IMR-90 (cell line): Measurements from ENCODE around the gene SBK3. TPM values are rescaled to one million over a fixed set of nuclear protein-coding genes. Genes with fewer than 3 reads are reported as not detected.
A peak's percentile ranks its signal among the peaks of the same experiment; 100 is the strongest.

Source experiments
- ATAC-seq: fragments of 200-7000 bp; cut with Tn5 transposase; 2 replicates; pipeline ENCODE4 v1.9.1; 2020; ENCODE audit warnings: low read depth, mild to moderate bottlenecking, moderate library complexity
- BruUV-seq: library from RNA; stranded (reverse); fragments of 400-500 nt; replicated peaks from 2 replicates; lab custom pipeline; 2021; lab: Mats Ljungman, UMichigan
- CTCF ChIA-PET: fragments of 300-600 bp; formaldehyde crosslinking; extraction: SDS; loops from one replicate; lab custom pipeline; 2021; ENCODE audit warnings: antibody characterized with exemption; lab: Yijun Ruan, JAX
- POLR2A ChIA-PET: fragments of 300-600 bp; sonication (Branson Sonifier 250); formaldehyde crosslinking; loops from one replicate; lab custom pipeline; 2022; ENCODE audit warnings: antibody characterized with exemption; ENCODE audit not compliant: unreplicated experiment; lab: Charles Lee
- DNase-seq: peaks from one replicate; pipeline ENCODE4 v3.0.0; 2013
- H2AFZ ChIP-seq: replicated peaks from 2 replicates; pipeline ENCODE3; 2013; ENCODE audit warnings: low read length, mild to moderate bottlenecking; ENCODE audit not compliant: poor library complexity
- H2AK5ac ChIP-seq: 2 replicates; pipeline ENCODE4 v1.6.1; 2013; ENCODE audit warnings: low read depth, low read length, inconsistent platforms
- H2AK9ac ChIP-seq: replicated peaks from 2 replicates; pipeline ENCODE3; 2013; ENCODE audit warnings: mild to moderate bottlenecking, low read depth, low read length, moderate library complexity; ENCODE audit not compliant: poor library complexity
- H2BK120ac ChIP-seq: 2 replicates; pipeline ENCODE4 v1.6.1; 2013; ENCODE audit warnings: low read depth, low read length, inconsistent platforms
- H2BK15ac ChIP-seq: 3 replicates; pipeline ENCODE4 v1.6.1; 2013; ENCODE audit warnings: low read depth, low read length, inconsistent platforms
- H2BK20ac ChIP-seq: 2 replicates; pipeline ENCODE4 v1.6.1; 2013; ENCODE audit warnings: low read depth, mild to moderate bottlenecking, inconsistent platforms, low read length, moderate library complexity
- H2BK5ac ChIP-seq: 2 replicates; pipeline ENCODE4 v1.6.1; 2013; ENCODE audit warnings: mild to moderate bottlenecking, low read depth, low read length, inconsistent platforms; ENCODE audit not compliant: poor library complexity, severe bottlenecking
- H3K14ac ChIP-seq: replicated peaks from 2 replicates; pipeline ENCODE4 v1.6.1; 2013; ENCODE audit warnings: low read depth, low read length, inconsistent platforms
- H3K18ac ChIP-seq: 2 replicates; pipeline ENCODE4 v1.6.1; 2013; ENCODE audit warnings: low read depth, low read length, control low read depth
- H3K23ac ChIP-seq: 2 replicates; pipeline ENCODE4 v1.6.1; 2013; ENCODE audit warnings: low read depth, low read length, inconsistent platforms
- H3K27ac ChIP-seq: 2 replicates; pipeline ENCODE4 v1.5.1; 2013; ENCODE audit warnings: mild to moderate bottlenecking, control low read depth, low read length; ENCODE audit not compliant: insufficient read depth
- H3K27me3 ChIP-seq: 2 replicates; pipeline ENCODE4 v1.6.1; 2013; ENCODE audit warnings: low read length; ENCODE audit not compliant: control insufficient read depth, insufficient read depth
- H3K36me3 ChIP-seq: 2 replicates; pipeline ENCODE4 v1.6.1; 2013; ENCODE audit warnings: low read length, mixed read lengths; ENCODE audit not compliant: control insufficient read depth, insufficient read depth
- H3K4ac ChIP-seq: 2 replicates; pipeline ENCODE4 v1.6.1; 2013; ENCODE audit warnings: low read depth, low read length, inconsistent platforms
- H3K4me1 ChIP-seq: 2 replicates; pipeline ENCODE4 v1.6.1; 2013; ENCODE audit warnings: low read length, mixed read lengths; ENCODE audit not compliant: control insufficient read depth, insufficient read depth
- H3K4me2 ChIP-seq: 2 replicates; pipeline ENCODE4 v1.6.1; 2013; ENCODE audit warnings: low read depth, mild to moderate bottlenecking, control low read depth, low read length, moderate library complexity
- H3K4me3 ChIP-seq: 2 replicates; pipeline ENCODE4 v1.5.1; 2013; ENCODE audit warnings: low read depth, mild to moderate bottlenecking, control low read depth, low read length, moderate library complexity; ENCODE audit not compliant: insufficient read depth
- H3K56ac ChIP-seq: 2 replicates; pipeline ENCODE4 v1.6.1; 2013; ENCODE audit warnings: low read length, inconsistent platforms; ENCODE audit not compliant: insufficient read depth; ENCODE audit errors: extremely low read depth
- H3K79me1 ChIP-seq, 2 experiments: 2 replicates each; pipeline ENCODE4 v1.6.1; 2013; ENCODE audit warnings: low read length in 2 of 2, inconsistent platforms in 1 of 2, low read depth in 1 of 2
- H3K9ac ChIP-seq: 2 replicates; pipeline ENCODE4 v1.6.1; 2013; ENCODE audit warnings: low read depth, low read length, control low read depth
- H3K9me1 ChIP-seq: 2 replicates; pipeline ENCODE4 v1.6.1; 2013; ENCODE audit warnings: low read length, inconsistent platforms; ENCODE audit not compliant: insufficient read depth
- H3K9me3 ChIP-seq: 2 replicates; pipeline ENCODE4 v1.6.1; 2013; ENCODE audit warnings: low read length; ENCODE audit not compliant: control insufficient read depth, insufficient read depth
- H4K20me1 ChIP-seq: 2 replicates; pipeline ENCODE4 v1.6.1; 2013; ENCODE audit warnings: low read length, inconsistent platforms; ENCODE audit not compliant: insufficient read depth
- H4K5ac ChIP-seq: 2 replicates; pipeline ENCODE4 v1.6.1; 2013; ENCODE audit warnings: mild to moderate bottlenecking, low read depth, low read length, control low read depth
- H4K8ac ChIP-seq, 2 experiments: 2 replicates each; pipeline ENCODE4 v1.6.1; 2013; ENCODE audit warnings: low read depth in 2 of 2, low read length in 2 of 2, control low read depth in 1 of 2, inconsistent platforms in 1 of 2
- H4K91ac ChIP-seq: 2 replicates; pipeline ENCODE4 v1.6.1; 2013; ENCODE audit warnings: low read depth, low read length, inconsistent platforms; ENCODE audit not compliant: insufficient read depth
- BHLHE40 ChIP-seq: fragments of 150-350 bp; IDR thresholded peaks from 2 replicates; pipeline ENCODE4 v1.6.1; 2016; ENCODE audit warnings: mild to moderate bottlenecking, low read depth, low read length
- CEBPB ChIP-seq: IDR thresholded peaks from 2 replicates; pipeline ENCODE4 v1.6.1; 2012; ENCODE audit warnings: low read depth, low read length, improper control_type of control experiment
- CHD1 ChIP-seq: IDR thresholded peaks from 2 replicates; pipeline ENCODE4 v1.6.1; 2012; ENCODE audit warnings: low read depth, low read length, improper control_type of control experiment
- MAFK ChIP-seq: IDR thresholded peaks from 2 replicates; pipeline ENCODE4 v1.6.1; 2012; ENCODE audit warnings: low read depth, low read length, improper control_type of control experiment
- MAZ ChIP-seq: IDR thresholded peaks from 2 replicates; pipeline ENCODE4 v1.6.1; 2012; ENCODE audit warnings: low read depth, mild to moderate bottlenecking, low read length, improper control_type of control experiment, moderate library complexity, borderline replicate concordance
- MXI1 ChIP-seq: IDR thresholded peaks from 2 replicates; pipeline ENCODE4 v1.6.1; 2012; ENCODE audit warnings: low read depth, mild to moderate bottlenecking, low read length, moderate library complexity, borderline replicate concordance
- NFE2L2 ChIP-seq: fragments of 150-350 bp; IDR thresholded peaks from 2 replicates; pipeline ENCODE4 v1.6.1; 2016; ENCODE audit warnings: low read depth, mild to moderate bottlenecking, low read length
- POLR2A ChIP-seq: IDR thresholded peaks from 2 replicates; pipeline ENCODE4 v1.6.1; 2012; ENCODE audit warnings: mild to moderate bottlenecking, low read depth, low read length
- RAD21 ChIP-seq: IDR thresholded peaks from 2 replicates; pipeline ENCODE4 v1.6.1; 2012; ENCODE audit warnings: low read length, improper control_type of control experiment
- RFX5 ChIP-seq: IDR thresholded peaks from 2 replicates; pipeline ENCODE4 v1.8.0; 2012; ENCODE audit warnings: low read depth, mild to moderate bottlenecking, low read length, moderate library complexity
- SMC3 ChIP-seq: fragments of 150-350 bp; IDR thresholded peaks from 2 replicates; pipeline ENCODE4 v1.6.1; 2016; ENCODE audit warnings: low read depth, mild to moderate bottlenecking, antibody characterized with exemption, low read length, moderate library complexity
- WGBS, 2 experiments: methylation state at CpG; one replicate each; pipeline versions ENCODE4 v1.1.5 to v1.1.7; 2013; ENCODE audit warnings: missing lambda C conversion rate in 2 of 2; ENCODE audit not compliant: insufficient read length in 1 of 2; ENCODE audit errors: extremely low coverage in 2 of 2; 5-methylcytosine and 5-hydroxymethylcytosine counted together
- dilution Hi-C: fragments of 300-500 bp; cut with HindIII; formaldehyde crosslinking; loops from one replicate; pipeline ENCODE4 v1.14.3; 2018; ENCODE audit warnings: low sequenced_read_pairs; ENCODE audit not compliant: unreplicated experiment
- in situ Hi-C: fragments of 300-500 bp; cut with MboI; formaldehyde crosslinking; loops from 3 replicates; pipeline ENCODE4 v1.14.3; 2019; ENCODE audit warnings: low sequenced_read_pairs, inconsistent platforms, mixed read lengths
- intact Hi-C: fragments of 100-400 bp; cut with micrococcal nuclease; formaldehyde crosslinking; loops from 2 replicates; pipeline ENCODE4 v1.10.0; 2022
- polyA plus RNA-seq, 3 experiments: library from polyadenylated mRNA; depleted of rRNA; stranded (reverse); fragments of >200 nt; gene quantifications; 2 replicates each; pipeline ENCODE4 v1.2.3, GENCODE V29; 2012; ENCODE audit warnings: low replicate concordance in 1 of 3
- total RNA-seq: library from RNA; depleted of rRNA; stranded (reverse); fragments of >200 nt; gene quantifications from 2 replicates; pipeline ENCODE4 v1.2.3, GENCODE V29; 2012
- TF ChIP-seq, protein P1 (sequence below): fragments of 150-350 bp; IDR thresholded peaks from 2 replicates; pipeline ENCODE4 v1.6.1; 2017; ENCODE audit warnings: mild to moderate bottlenecking, antibody characterized with exemption, low read length, low read depth
- TF ChIP-seq, protein P2 (sequence below): fragments of 150-350 bp; IDR thresholded peaks from 2 replicates; pipeline ENCODE4 v1.6.1; 2016; ENCODE audit warnings: low read depth, mild to moderate bottlenecking, low read length, moderate library complexity, borderline replicate concordance
- TF ChIP-seq, protein P3 (sequence below): conservative IDR thresholded peaks from 2 replicates; pipeline ENCODE4 v1.5.1; 2012; ENCODE audit warnings: mild to moderate bottlenecking, low read depth, low read length, improper control_type of control experiment

SBK3 gene
- total and polyA plus RNA-seq, 2 of the 4 experiments (the other 2 are of a cell fraction) = 0.05 to 0.18 TPM

DNA sequence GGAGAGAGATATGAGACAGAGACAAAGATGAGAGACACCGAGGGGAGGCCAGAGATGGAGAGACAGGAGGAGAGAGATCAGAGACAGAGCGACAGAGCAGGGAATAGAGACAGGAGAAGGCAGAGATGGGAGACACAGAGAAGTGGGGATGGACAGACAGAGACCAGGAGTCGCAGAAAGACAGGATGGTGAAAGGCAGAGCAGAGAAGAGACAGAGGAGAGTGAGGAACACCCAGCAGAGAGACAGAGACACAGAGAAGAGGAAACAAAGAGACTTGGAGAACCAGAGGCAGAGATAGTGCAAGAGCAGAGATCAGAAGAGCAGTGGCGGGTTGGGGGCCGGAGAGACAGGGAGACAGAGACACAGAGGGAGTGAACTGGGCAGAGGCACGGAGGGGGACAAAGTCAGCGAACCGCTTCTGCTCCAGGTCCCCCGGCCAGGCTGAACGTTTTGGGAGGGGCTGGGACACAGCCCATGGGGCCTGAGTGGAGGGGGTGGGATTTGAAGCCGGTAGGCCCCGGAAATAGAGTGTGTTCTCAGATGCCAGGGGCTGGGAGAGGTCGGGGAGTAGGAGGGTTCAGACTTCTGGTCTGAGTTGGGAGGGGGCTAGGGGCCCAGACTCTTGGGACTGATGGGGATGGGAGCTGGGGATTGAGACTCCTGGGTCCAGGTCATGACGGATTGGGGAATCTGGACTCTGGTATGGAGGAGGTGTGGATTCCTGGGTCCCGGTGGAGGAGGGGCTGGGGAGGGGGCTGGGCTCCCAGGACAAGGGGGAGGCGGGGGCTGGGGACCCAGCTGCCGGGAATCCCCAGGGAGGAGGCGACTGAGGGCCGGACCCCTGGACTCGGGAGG is 34.7 kb upstream of the SBK3 start:
- CTCF ChIA-PET = no interaction called here
- BruUV-seq = TSS peak; percentile 72

More for the DNA sequence above, 34.7 kb upstream of the SBK3 start:
- H3K9me1 ChIP-seq = peaks cover 7% of the 10 kb centered on the region
- H3K18ac ChIP-seq = peak overlapping the region; percentile 80
- peaks cover 8 to 26% of the 10 kb centered on the region in 2 experiments for H3K79me1 ChIP-seq
- no peak overlapping the region for H2BK20ac ChIP-seq
- H4K20me1 ChIP-seq = no peaks in the 10 kb centered on the region; the same call in 1 of the 2 replicates
- H4K8ac ChIP-seq = peak overlapping the region; percentile 95 to 97
- H3K4me1 ChIP-seq = peaks cover 4% of the 10 kb centered on the region; the same call in 1 of the 2 replicates
- peak overlapping the region; percentile 88 for H2AFZ ChIP-seq
- peak overlapping the region; percentile 99 for H3K27ac ChIP-seq
- H3K27me3 ChIP-seq = no peaks in the 10 kb centered on the region
- H3K9me3 ChIP-seq = no peaks in the 10 kb centered on the region
- in situ Hi-C loops = no loop called here
- no peak overlapping the region for H2BK120ac ChIP-seq
- H4K91ac ChIP-seq = peak overlapping the region; percentile 88
- DNase-seq (peak; percentile 41), ATAC-seq (peak; percentile 64)
- peak overlapping the region; percentile 98 for H3K4me2 ChIP-seq
- TF ChIP-seq CHD1 (no peak), SMC3 (no peak), NFE2L2 (no peak), RAD21 (no peak), MXI1 (no peak), MAFK (no peak), BHLHE40 (no peak), CEBPB (no peak), POLR2A (no peak), RFX5 (no peak), MAZ (no peak)
- TF ChIP-seq, protein P1, sequence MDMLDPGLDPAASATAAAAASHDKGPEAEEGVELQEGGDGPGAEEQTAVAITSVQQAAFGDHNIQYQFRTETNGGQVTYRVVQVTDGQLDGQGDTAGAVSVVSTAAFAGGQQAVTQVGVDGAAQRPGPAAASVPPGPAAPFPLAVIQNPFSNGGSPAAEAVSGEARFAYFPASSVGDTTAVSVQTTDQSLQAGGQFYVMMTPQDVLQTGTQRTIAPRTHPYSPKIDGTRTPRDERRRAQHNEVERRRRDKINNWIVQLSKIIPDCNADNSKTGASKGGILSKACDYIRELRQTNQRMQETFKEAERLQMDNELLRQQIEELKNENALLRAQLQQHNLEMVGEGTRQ = no peak
- TF ChIP-seq, protein P2, sequence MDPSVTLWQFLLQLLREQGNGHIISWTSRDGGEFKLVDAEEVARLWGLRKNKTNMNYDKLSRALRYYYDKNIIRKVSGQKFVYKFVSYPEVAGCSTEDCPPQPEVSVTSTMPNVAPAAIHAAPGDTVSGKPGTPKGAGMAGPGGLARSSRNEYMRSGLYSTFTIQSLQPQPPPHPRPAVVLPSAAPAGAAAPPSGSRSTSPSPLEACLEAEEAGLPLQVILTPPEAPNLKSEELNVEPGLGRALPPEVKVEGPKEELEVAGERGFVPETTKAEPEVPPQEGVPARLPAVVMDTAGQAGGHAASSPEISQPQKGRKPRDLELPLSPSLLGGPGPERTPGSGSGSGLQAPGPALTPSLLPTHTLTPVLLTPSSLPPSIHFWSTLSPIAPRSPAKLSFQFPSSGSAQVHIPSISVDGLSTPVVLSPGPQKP = no peak
- TF ChIP-seq, protein P3, sequence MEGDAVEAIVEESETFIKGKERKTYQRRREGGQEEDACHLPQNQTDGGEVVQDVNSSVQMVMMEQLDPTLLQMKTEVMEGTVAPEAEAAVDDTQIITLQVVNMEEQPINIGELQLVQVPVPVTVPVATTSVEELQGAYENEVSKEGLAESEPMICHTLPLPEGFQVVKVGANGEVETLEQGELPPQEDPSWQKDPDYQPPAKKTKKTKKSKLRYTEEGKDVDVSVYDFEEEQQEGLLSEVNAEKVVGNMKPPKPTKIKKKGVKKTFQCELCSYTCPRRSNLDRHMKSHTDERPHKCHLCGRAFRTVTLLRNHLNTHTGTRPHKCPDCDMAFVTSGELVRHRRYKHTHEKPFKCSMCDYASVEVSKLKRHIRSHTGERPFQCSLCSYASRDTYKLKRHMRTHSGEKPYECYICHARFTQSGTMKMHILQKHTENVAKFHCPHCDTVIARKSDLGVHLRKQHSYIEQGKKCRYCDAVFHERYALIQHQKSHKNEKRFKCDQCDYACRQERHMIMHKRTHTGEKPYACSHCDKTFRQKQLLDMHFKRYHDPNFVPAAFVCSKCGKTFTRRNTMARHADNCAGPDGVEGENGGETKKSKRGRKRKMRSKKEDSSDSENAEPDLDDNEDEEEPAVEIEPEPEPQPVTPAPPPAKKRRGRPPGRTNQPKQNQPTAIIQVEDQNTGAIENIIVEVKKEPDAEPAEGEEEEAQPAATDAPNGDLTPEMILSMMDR = no peak
- peak overlapping the region; percentile 84 for H3K23ac ChIP-seq
- peak overlapping the region; percentile 97 for H2AK9ac ChIP-seq
- dilution Hi-C loops = no loop called here
- peak overlapping the region; percentile 80 for H2BK5ac ChIP-seq
- peak overlapping the region; percentile 92 for H2AK5ac ChIP-seq
- WGBS, 2 experiments = 14% methylated on average over 10 of the region's 20 CpGs; no CpG with 5 or more reads in 1 of the 2 experiments
- peak overlapping the region; percentile 94 for H3K14ac ChIP-seq
- peaks cover 14% of the 10 kb centered on the region for H3K36me3 ChIP-seq
- peak overlapping the region; percentile 96 for H3K56ac ChIP-seq
- POLR2A ChIA-PET = interaction anchor here (1.3 kb wide), 1 partner anchor 20 kb away, joined by 8 read pairs; the partner anchor contains the start of genes FIZ1 and ZNF524
- intact Hi-C loops = loop anchor here (2.0 kb wide), 2 partner anchors 27 to 63 kb away; no protein-coding TSS in a partner anchor
- peak overlapping the region; percentile 97 for H3K4ac ChIP-seq
- H3K9ac ChIP-seq = peak overlapping the region; percentile 98
- no peak overlapping the region; the same call in 2 of the 3 replicates for H2BK15ac ChIP-seq
- peak overlapping the region; percentile 95 for H4K5ac ChIP-seq
- H3K4me3 ChIP-seq = peak overlapping the region; percentile 87
